HepG2 (cell line): ENCODE results near the gene OGFR. TPM values are rescaled to one million over a fixed set of nuclear protein-coding genes. Genes with fewer than 3 reads are reported as not detected.

Experiments
- CENPBD1 ChIP-seq: sonication (generic); formaldehyde crosslinking; IDR thresholded peaks from 2 replicates; pipeline ENCODE4 v1.8.0; 2022; ENCODE audit warnings: missing genetic modification reagents, low read depth, mild to moderate bottlenecking, borderline replicate concordance
- CENPX ChIP-seq: sonication (generic); formaldehyde crosslinking; IDR thresholded peaks from 2 replicates; pipeline ENCODE4 v1.9.0; 2021; ENCODE audit warnings: mild to moderate bottlenecking, missing genetic modification reagents, moderate library complexity
- GFI1 ChIP-seq: sonication (generic); formaldehyde crosslinking; IDR thresholded peaks from 2 replicates; pipeline ENCODE4 v1.5.0; 2020; ENCODE audit warnings: missing genetic modification reagents, mild to moderate bottlenecking, borderline replicate concordance
- GZF1 ChIP-seq: sonication (generic); formaldehyde crosslinking; IDR thresholded peaks from 2 replicates; pipeline ENCODE4 v1.5.1; 2020; ENCODE audit warnings: mild to moderate bottlenecking, missing genetic modification reagents
- MTA3 ChIP-seq: sonication (generic); formaldehyde crosslinking; IDR thresholded peaks from 2 replicates; pipeline ENCODE4 v1.4.0; 2020; ENCODE audit warnings: missing genetic modification reagents
- NFE2L1 ChIP-seq: sonication (generic); formaldehyde crosslinking; IDR thresholded peaks from 2 replicates; pipeline ENCODE4 v1.4.0; 2020; ENCODE audit warnings: missing genetic modification reagents, mild to moderate bottlenecking, borderline replicate concordance
- NFKB2 ChIP-seq: sonication (generic); formaldehyde crosslinking; IDR thresholded peaks from 2 replicates; pipeline ENCODE4 v1.4.0; 2020; ENCODE audit warnings: missing genetic modification reagents, borderline replicate concordance
- NKX3-1 ChIP-seq: sonication (generic); formaldehyde crosslinking; IDR thresholded peaks from 2 replicates; pipeline ENCODE4 v1.5.0; 2020; ENCODE audit warnings: missing genetic modification reagents
- ZNF18 ChIP-seq: sonication (generic); formaldehyde crosslinking; IDR thresholded peaks from 2 replicates; pipeline ENCODE4 v1.8.0; 2022; ENCODE audit warnings: mild to moderate bottlenecking, missing genetic modification reagents; ENCODE audit not compliant: insufficient replicate concordance
- ZNF331 ChIP-seq: sonication (generic); formaldehyde crosslinking; IDR thresholded peaks from 2 replicates; pipeline ENCODE4 v1.4.0; 2020; ENCODE audit warnings: missing genetic modification reagents
- ZNF44 ChIP-seq: sonication (generic); formaldehyde crosslinking; IDR thresholded peaks from 2 replicates; pipeline ENCODE4 v1.5.1; 2020; ENCODE audit warnings: mild to moderate bottlenecking, missing genetic modification reagents
- ZNF614 ChIP-seq: IDR thresholded peaks from 2 replicates; pipeline ENCODE4 v1.6.1; 2018; ENCODE audit warnings: missing biosample characterization, missing genetic modification reagents, inconsistent platforms, borderline replicate concordance
- ZNF724P ChIP-seq: sonication (generic); formaldehyde crosslinking; IDR thresholded peaks from 2 replicates; pipeline ENCODE4 v1.8.0; 2022; ENCODE audit warnings: missing genetic modification reagents, borderline replicate concordance
- ZNF839 ChIP-seq: sonication (generic); formaldehyde crosslinking; IDR thresholded peaks from 2 replicates; pipeline ENCODE4 v1.4.0; 2020; ENCODE audit warnings: missing genetic modification reagents, mild to moderate bottlenecking, borderline replicate concordance
- polyA plus RNA-seq, 8 experiments: library from polyadenylated mRNA; depleted of rRNA in 3 of 8; stranded (reverse) in 7 of 8; unstranded in 1 of 8; fragments of >200 nt; fragmentation: Illumina TruSeq in 4 of 8; extraction: Trizol in 4 of 8; gene quantifications; 2 replicates each; pipeline versions ENCODE4 v1.2.1 to v1.2.3, GENCODE V29; 2011 to 2016; ENCODE audit warnings: low read depth in 4 of 8, missing spikeins in 1 of 8, mixed read lengths in 1 of 8; ENCODE audit not compliant: insufficient read depth in 1 of 8
- total RNA-seq, 5 experiments: library from RNA; depleted of rRNA; stranded (reverse); fragments of >200 nt; fragmentation: Illumina TruSeq; extraction: Trizol; gene quantifications; 2 replicates each; pipeline ENCODE4 v1.2.3, GENCODE V29; 2016; ENCODE audit warnings: low read depth in 1 of 5
- TF ChIP-seq, protein P1 (sequence below): sonication (generic); formaldehyde crosslinking; IDR thresholded peaks from 2 replicates; pipeline ENCODE4 v1.4.0; 2020; ENCODE audit warnings: missing genetic modification reagents
- TF ChIP-seq, protein P2 (sequence below): sonication (generic); formaldehyde crosslinking; IDR thresholded peaks from 2 replicates; pipeline ENCODE4 v1.4.0; 2020; ENCODE audit warnings: mild to moderate bottlenecking, low read depth, missing genetic modification reagents
- TF ChIP-seq, protein P3 (sequence below): IDR thresholded peaks from 2 replicates; pipeline ENCODE4 v1.6.1; 2016; ENCODE audit warnings: missing genetic modification reagents, missing compliant biosample characterization
- TF ChIP-seq, protein P4 (sequence below): IDR thresholded peaks from 2 replicates; pipeline ENCODE4 v1.6.1; 2016; ENCODE audit warnings: missing compliant biosample characterization, missing genetic modification reagents, borderline replicate concordance
- TF ChIP-seq, protein P5 (sequence below): IDR thresholded peaks from 2 replicates; pipeline ENCODE4 v1.6.1; 2012; ENCODE audit warnings: low read depth, low read length, improper control_type of control experiment

The OGFR gene
- total and polyA plus RNA-seq, 2 of the 13 experiments (the other 11 are each of a cell fraction or from before 2014, with no cell fraction given): 47.7 to 81.8 TPM

DNA sequence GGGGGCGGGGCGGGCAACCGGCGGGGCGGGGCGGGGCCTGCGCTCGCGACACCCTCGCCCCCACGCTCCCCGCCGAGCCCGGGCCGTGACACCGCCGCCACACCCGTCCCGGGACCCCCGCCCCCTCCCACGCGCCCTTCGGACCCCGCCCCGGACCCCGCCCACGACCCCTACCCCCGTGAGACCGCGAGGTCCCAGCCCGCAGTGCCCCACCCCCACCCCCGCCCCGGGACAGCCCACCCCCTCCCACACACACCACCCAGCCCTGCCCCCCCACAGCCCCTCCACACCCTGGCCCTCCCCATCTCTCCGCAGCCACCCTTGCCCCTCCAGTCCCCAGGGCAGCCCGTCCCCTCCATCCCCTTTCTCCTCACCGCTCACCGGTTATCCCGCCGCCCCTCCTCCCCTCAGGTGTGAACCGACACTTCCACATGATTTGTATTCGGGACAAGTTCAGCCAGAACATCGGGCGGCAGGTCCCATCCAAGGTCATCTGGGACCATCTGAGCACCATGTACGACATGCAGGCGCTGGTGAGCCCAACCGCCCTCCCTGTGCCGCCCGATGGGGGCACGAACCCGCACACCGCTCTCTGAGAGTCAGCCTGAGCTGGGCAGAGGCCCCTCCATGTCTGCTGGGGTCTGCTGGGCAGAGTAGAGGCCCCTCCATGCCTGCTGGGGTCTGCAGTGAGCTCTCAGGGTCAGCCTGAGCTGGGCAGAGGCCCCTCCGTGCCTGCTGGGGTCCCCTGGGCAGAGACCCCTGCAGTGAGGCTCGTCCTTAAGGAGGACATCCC is 7.7 kb upstream of the OGFR start (continued):
- TF ChIP-seq, protein P1, sequence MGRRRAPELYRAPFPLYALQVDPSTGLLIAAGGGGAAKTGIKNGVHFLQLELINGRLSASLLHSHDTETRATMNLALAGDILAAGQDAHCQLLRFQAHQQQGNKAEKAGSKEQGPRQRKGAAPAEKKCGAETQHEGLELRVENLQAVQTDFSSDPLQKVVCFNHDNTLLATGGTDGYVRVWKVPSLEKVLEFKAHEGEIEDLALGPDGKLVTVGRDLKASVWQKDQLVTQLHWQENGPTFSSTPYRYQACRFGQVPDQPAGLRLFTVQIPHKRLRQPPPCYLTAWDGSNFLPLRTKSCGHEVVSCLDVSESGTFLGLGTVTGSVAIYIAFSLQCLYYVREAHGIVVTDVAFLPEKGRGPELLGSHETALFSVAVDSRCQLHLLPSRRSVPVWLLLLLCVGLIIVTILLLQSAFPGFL (CRISPR knock-in tag): no peak
- TF ChIP-seq ZNF331 (CRISPR knock-in tag): no peak
- peak; percentile 54; the same call in 1 of the 2 replicates for TF ChIP-seq NKX3-1 (CRISPR knock-in tag)
- TF ChIP-seq ZNF724P (CRISPR knock-in tag): 0 out of 2 replicates have a peak, but pooled peaks have one; percentile 3
- no peak for TF ChIP-seq MTA3 (CRISPR knock-in tag)
- TF ChIP-seq CENPBD1 (CRISPR knock-in tag): no peak
- TF ChIP-seq ZNF18 (CRISPR knock-in tag): no peak
- TF ChIP-seq, protein P2, sequence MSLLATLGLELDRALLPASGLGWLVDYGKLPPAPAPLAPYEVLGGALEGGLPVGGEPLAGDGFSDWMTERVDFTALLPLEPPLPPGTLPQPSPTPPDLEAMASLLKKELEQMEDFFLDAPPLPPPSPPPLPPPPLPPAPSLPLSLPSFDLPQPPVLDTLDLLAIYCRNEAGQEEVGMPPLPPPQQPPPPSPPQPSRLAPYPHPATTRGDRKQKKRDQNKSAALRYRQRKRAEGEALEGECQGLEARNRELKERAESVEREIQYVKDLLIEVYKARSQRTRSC (CRISPR knock-in tag): no peak
- TF ChIP-seq GZF1 (CRISPR knock-in tag): no peak
- no peak for TF ChIP-seq CENPX (CRISPR knock-in tag)
- peak; percentile 39; the same call in 1 of the 2 replicates for TF ChIP-seq NFE2L1 (CRISPR knock-in tag)
- TF ChIP-seq, protein P3, sequence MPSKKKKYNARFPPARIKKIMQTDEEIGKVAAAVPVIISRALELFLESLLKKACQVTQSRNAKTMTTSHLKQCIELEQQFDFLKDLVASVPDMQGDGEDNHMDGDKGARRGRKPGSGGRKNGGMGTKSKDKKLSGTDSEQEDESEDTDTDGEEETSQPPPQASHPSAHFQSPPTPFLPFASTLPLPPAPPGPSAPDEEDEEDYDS (CRISPR knock-in tag): no peak
- TF ChIP-seq GFI1 (CRISPR knock-in tag): no peak
- TF ChIP-seq ZNF614 (CRISPR knock-in tag): no peak
- 0 out of 2 replicates have a peak, but pooled peaks have one; percentile 64 for TF ChIP-seq ZNF839 (CRISPR knock-in tag)
- TF ChIP-seq NFKB2 (CRISPR knock-in tag): 0 out of 2 replicates have a peak, but pooled peaks have one; percentile 21
- TF ChIP-seq, protein P4, sequence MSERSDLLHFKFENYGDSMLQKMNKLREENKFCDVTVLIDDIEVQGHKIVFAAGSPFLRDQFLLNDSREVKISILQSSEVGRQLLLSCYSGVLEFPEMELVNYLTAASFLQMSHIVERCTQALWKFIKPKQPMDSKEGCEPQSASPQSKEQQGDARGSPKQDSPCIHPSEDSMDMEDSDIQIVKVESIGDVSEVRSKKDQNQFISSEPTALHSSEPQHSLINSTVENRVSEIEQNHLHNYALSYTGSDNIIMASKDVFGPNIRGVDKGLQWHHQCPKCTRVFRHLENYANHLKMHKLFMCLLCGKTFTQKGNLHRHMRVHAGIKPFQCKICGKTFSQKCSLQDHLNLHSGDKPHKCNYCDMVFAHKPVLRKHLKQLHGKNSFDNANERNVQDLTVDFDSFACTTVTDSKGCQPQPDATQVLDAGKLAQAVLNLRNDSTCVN (CRISPR knock-in tag): no peak
- TF ChIP-seq, protein P5, sequence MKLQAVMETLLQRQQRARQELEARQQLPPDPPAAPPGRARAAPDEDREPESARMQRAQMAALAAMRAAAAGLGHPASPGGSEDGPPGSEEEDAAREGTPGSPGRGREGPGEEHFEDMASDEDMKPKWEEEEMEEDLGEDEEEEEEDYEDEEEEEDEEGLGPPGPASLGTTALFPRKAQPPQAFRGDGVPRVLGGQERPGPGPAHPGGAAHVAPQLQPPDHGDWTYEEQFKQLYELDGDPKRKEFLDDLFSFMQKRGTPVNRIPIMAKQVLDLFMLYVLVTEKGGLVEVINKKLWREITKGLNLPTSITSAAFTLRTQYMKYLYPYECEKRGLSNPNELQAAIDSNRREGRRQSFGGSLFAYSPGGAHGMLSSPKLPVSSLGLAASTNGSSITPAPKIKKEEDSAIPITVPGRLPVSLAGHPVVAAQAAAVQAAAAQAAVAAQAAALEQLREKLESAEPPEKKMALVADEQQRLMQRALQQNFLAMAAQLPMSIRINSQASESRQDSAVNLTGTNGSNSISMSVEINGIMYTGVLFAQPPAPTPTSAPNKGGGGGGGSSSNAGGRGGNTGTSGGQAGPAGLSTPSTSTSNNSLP: no peak
- TF ChIP-seq ZNF44 (CRISPR knock-in tag): no peak
